Hematopoietic multipotent progenitor cell treated with erythropoietin and hydrocortisone succinate and interleukin-3 and kit ligand, for 17 days (in vitro differentiated cells): ENCODE measurements around the gene KIF11.
"Not testable (repeated sequence)": the region's sequence is repeated elsewhere in the genome, so short reads cannot be mapped to it uniquely, and the experiment has no call there.

Experiments used
- DNase-seq: peaks from one replicate; pipeline ENCODE4 v3.0.0-alpha.2; 2015; ENCODE audit warnings: low spot score

Gene KIF11

GRCh38 chr10:92590623-92591549 is 2.0 kb upstream of the KIF11 start:
- peak; percentile 45 for DNase-seq

DNA sequence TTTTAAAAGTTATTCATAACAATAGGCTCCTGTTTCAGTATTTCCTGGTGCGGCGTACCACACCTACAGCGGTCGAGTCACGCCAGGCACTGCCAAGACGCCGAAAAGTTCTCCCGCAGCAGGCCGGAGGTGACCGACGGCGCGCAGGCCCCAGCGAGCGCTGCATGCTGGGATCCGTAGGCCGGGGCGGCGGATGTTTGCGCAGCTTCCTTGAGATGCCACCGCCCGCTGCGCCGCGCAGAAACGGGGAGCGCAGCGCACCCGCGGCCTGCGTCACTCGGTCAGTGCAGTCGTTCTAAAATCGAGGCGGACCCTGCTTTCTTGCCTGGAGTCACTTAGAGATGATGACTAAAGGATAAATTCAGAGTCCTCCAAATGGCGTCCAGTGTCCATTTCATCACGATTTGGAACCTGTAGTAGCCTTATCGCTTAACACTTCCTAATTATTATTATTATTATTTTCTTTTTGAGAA is 1.3 kb upstream of the KIF11 start:
- DNase-seq: peak; percentile 82

GRCh38 chr10:92593619-92594588 is 974 bp downstream of the KIF11 start:
- DNase-seq: no peak

DNA sequence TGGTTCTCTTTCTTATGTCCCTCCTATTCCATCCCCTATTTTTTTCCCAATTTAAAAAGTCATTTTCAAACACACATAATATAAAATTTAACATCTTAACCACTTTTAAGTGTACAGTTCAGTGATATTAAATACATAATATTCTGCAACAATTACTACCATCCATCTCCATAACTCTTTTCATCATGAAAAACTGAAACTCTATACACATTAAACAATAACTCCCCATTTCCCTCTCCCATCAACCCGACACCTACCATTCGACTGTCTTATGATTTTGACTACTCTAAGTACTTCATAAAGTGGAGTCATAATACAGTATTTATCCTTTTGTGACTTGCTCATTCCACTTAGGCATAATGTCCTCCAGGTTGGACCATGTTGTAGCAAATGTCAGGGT is 2.6 kb downstream of the KIF11 start:
- no peak for DNase-seq

- no peak for DNase-seq
Measured at GRCh38 chr10:92598321-92598720, 5.4 kb downstream of the KIF11 start.

DNA sequence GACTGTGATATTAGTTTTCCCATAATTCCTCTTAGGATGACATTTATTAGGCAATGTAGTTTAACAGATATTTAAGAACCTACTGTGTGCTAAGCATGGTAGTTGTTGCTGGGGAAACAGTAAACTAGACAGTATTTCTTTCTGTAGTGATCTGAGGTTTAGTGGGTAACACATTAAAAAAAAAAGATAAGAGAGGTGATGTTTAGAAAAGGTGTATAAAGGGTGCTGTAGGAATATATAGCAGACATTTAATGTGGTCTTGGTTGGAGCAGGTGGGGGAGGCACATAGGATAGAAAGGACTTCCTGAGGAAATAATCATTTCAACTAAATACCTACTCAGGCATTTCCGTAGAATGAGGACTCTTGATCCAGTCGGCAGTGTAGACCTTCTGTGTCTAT is 11.9 kb downstream of the KIF11 start:
- DNase-seq: no peak

- DNase-seq: no peak
Measured at GRCh38 chr10:92615515-92615914, 22.6 kb downstream of the KIF11 start.

DNA sequence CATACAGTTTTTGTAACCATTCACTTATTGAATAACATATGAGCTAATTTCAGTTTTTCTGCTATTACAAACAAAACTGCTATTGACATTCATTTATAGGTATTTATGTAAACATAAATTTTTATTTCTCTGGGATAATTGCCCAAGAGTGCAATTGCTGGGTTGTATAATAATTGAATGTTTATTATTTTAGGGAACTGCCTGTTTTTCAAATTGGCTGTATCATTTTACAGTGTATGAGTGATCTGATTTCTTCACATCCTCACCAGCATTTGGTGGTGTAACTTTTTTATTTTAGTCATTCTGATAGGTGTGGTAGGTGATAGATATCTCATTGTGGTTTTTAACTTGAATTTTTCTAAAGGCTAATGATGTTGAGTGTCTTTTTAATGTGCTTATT is 26.4 kb downstream of the KIF11 start:
- DNase-seq: no peak

- DNase-seq: no peak
Measured at GRCh38 chr10:92627845-92628480, 35.0 kb downstream of the KIF11 start.

- no peak for DNase-seq
Measured at GRCh38 chr10:92629945-92630344, 37.0 kb downstream of the KIF11 start.

- DNase-seq: no peak
Measured at GRCh38 chr10:92638037-92638436, 45.1 kb downstream of the KIF11 start.

DNA sequence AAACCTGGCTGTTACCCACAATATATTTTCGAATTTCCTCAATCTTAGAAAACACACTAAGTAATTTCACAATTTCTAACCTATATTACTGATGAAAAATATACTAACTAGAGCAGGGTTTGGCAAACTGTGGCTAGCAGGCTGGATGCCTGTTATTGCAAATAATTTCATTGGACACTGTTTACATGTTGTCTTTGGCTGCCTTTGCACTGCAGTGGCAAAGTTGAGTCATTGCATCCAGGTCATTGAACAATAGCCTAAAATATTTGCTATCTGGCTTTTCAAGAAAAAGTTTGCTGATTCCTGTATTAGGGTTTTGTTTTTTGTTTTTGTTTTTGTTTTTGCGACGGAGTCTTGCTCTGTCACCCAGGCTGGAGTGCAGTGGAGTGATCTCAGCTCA is 47.2 kb downstream of the KIF11 start:
- DNase-seq: no peak

DNA sequence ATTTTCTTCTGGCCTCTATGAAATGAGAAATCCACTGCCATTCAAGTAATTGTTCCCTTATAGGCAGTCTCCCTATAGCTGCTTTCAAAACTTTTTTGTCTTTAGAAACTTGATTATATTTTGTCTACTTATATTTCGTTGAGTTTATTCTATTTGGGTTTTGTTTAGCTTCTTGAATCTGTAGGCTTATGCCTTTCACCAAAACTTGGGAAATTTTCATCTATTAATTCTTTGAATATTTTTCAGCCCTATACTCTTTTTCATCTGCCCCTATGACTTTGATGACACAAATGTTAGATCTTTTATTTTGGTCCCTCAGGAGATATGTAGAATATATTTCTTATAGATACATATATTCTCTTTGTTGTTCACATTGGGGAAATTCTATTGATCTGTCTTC is 48.6 kb downstream of the KIF11 start:
- no peak for DNase-seq

- no peak for DNase-seq
Measured at GRCh38 chr10:92644921-92645320, 52.0 kb downstream of the KIF11 start.

DNA sequence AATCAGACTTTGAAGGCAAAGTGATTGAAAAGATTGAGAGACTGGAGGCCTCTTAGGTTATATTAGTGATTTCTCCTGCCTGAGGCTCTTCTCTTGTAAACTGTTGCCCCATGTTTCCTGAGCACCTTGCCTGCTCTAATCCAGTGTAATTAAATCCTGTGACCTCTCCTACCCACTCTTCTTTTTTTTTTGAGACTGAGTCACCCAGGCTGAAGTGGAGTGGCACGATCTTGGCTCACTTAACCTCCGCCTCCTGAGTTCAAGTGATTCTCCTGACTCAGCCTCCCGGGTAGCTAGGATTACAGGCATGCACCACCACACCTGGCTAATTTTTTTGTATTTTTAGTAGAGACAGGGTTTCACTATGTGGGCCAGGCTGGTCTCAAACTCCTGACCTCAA is 57.9 kb downstream of the KIF11 start:
- DNase-seq: not testable (repeated sequence)

GRCh38 chr10:92655426-92655825 is 62.5 kb downstream of the KIF11 start:
- no peak for DNase-seq

DNA sequence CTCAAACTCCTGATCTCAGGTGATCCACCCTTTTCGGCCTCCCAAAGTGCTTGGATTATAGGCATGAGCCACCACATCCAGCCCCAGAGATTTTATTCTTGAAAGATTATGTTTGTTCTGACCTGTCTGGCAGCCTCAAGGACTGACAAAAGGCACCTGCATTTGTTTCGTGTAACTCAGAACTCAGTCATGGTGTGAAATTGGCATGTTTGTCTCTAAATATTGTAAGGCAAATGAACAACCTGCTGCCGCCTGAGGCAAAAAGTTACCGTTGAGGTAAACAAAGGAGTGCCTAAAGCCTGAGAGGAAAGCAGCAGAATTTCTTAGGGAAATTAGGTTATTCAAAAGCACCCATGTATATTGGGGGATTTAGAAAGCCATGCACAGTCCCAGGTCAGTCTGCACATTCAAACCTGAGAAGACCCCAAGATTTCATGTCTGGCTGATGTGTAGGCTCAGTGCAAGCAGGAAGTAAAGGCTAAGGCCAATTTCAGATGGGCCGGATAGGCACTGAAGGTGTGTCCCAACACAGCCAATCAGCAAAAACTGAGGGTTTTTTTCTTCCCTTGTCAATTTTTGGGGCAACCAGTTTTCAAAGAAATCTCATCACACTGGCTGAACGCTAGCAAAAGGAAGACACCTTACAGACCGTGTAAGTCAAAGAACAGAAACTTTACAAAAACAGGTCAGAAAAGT is 63.5 kb downstream of the KIF11 start:
- DNase-seq: no peak

DNA sequence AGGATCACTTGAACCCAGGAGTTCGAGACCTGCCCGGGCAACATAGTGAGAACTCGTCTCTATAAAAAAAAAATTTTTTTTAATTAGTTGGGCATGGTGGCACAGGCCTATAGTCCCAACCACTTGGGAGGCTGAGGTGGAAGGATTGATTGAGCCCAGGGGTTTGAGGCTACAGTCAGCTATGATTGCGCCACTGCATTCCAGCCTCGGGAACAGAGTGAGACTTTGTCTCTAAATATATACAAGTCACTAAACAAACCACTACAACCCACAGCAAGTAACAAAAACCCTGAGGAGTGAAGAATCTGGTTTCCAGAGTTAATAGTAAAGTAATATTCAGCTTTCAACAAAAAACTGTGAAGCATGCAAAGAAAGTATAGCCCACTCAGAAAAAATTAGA is 64.1 kb downstream of the KIF11 start:
- no peak for DNase-seq

- no peak for DNase-seq
Measured at GRCh38 chr10:92662848-92663247, 69.9 kb downstream of the KIF11 start.

DNA sequence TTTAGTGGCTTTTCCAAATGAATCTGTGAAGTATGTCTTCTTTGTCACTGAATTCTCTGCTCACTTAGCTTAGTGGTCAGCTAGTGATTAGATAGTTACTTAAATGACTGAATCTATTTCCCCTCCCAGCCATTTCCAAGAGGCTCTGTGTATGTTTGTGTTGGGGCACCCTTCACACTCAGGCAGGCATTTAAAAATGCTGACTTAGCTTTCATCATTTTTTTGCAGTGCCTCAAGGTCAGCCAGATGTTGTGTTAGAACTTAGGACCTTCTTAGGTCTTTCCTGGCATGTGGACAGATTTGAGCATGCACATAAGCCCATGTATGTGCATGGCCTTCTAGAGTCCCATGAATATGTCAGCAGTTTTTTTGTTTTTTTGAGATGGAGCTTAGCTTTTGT is 71.4 kb downstream of the KIF11 start:
- DNase-seq: no peak

- no peak for DNase-seq
Measured at GRCh38 chr10:92667078-92667477, 74.1 kb downstream of the KIF11 start.

DNA sequence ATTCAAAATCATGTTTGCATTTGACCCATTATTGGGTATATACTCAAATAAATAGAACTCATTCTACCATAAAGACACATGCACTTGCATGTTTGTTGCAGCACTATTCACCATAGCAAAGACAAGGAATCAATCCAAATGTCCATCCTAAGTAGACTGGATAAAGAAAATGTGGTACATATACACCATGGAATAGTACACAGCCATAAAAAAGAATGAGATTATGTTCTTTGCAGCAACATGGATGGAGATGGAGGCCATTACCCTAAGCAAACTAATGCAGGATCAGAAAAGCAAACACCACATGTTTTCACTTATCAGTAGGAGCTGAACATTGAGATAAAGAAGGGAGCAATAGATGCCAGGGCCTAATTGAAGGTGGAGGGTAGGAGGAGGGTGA is 84.8 kb downstream of the KIF11 start:
- no peak for DNase-seq
